Trophoblast cell (in vitro differentiated cells and primary cell): ENCODE results near the gene STAT2.

Experiments
- DNase-seq, 2 donors: peaks; one replicate each; pipeline ENCODE4 v3.0.0-alpha.2; 2016
- H2AFZ ChIP-seq: 2 replicates; pipeline ENCODE4 v1.6.1; 2013; ENCODE audit warnings: low read length, moderate library complexity, mild to moderate bottlenecking; ENCODE audit not compliant: insufficient read depth, poor library complexity
- H2AK5ac ChIP-seq: 2 replicates; pipeline ENCODE4 v1.6.1; 2013; ENCODE audit warnings: mild to moderate bottlenecking, low read length
- H2BK120ac ChIP-seq: 2 replicates; pipeline ENCODE4 v1.6.1; 2013; ENCODE audit warnings: low read length, mild to moderate bottlenecking, moderate library complexity; ENCODE audit not compliant: insufficient read depth, poor library complexity
- H2BK12ac ChIP-seq: 2 replicates; pipeline ENCODE4 v1.6.1; 2013; ENCODE audit warnings: mild to moderate bottlenecking, low read length, moderate library complexity
- H2BK5ac ChIP-seq: 2 replicates; pipeline ENCODE4 v1.6.1; 2013; ENCODE audit warnings: low read length, low read depth, moderate library complexity, mild to moderate bottlenecking; ENCODE audit not compliant: poor library complexity
- H3K14ac ChIP-seq: 2 replicates; pipeline ENCODE4 v1.6.1; 2013; ENCODE audit warnings: mild to moderate bottlenecking, low read length
- H3K18ac ChIP-seq: 2 replicates; pipeline ENCODE4 v1.6.1; 2013; ENCODE audit warnings: mild to moderate bottlenecking, low read length
- H3K23ac ChIP-seq: 2 replicates; pipeline ENCODE4 v1.6.1; 2013; ENCODE audit warnings: low read length
- H3K27ac ChIP-seq: 2 replicates; pipeline ENCODE4 v1.5.1; 2013; ENCODE audit warnings: low read depth, mild to moderate bottlenecking, inconsistent platforms, low read length, moderate library complexity
- H3K27me3 ChIP-seq: 2 replicates; pipeline ENCODE4 v1.6.1; 2013; ENCODE audit warnings: inconsistent platforms, mild to moderate bottlenecking, low read length, moderate library complexity; ENCODE audit not compliant: insufficient read depth
- H3K36me3 ChIP-seq, 2 experiments: 1 replicate in 1 of 2; 2 replicates in 1 of 2; pipeline ENCODE4 v1.6.1; 2013; ENCODE audit warnings: low read length in 2 of 2, mild to moderate bottlenecking in 2 of 2, moderate library complexity in 1 of 2; ENCODE audit not compliant: insufficient read depth in 2 of 2, control insufficient read depth in 1 of 2
- H3K4ac ChIP-seq: 2 replicates; pipeline ENCODE4 v1.6.1; 2013; ENCODE audit warnings: low read depth, mild to moderate bottlenecking, low read length, moderate library complexity
- H3K4me1 ChIP-seq, 2 experiments: 1 replicate in 1 of 2; 2 replicates in 1 of 2; pipeline ENCODE4 v1.6.1; 2013; ENCODE audit warnings: low read length in 2 of 2, mild to moderate bottlenecking in 2 of 2, moderate library complexity in 1 of 2; ENCODE audit not compliant: insufficient read depth in 2 of 2, control insufficient read depth in 1 of 2
- H3K4me2 ChIP-seq: 2 replicates; pipeline ENCODE4 v1.6.1; 2013; ENCODE audit warnings: inconsistent platforms, mild to moderate bottlenecking, low read length, moderate library complexity
- H3K4me3 ChIP-seq: 2 replicates; pipeline ENCODE4 v1.5.1; 2013; ENCODE audit warnings: mild to moderate bottlenecking, low read depth, low read length, inconsistent platforms
- H3K79me1 ChIP-seq: one replicate; pipeline ENCODE4 v1.6.1; 2013; ENCODE audit warnings: low read length
- H3K79me2 ChIP-seq: 2 replicates; pipeline ENCODE4 v1.6.1; 2013; ENCODE audit warnings: low read length, mild to moderate bottlenecking; ENCODE audit not compliant: control insufficient read depth, insufficient read depth, poor library complexity
- H3K9ac ChIP-seq: 2 replicates; pipeline ENCODE4 v1.6.1; 2013; ENCODE audit warnings: mild to moderate bottlenecking, low read length
- H3K9me3 ChIP-seq: 2 replicates; pipeline ENCODE4 v1.6.1; 2013; ENCODE audit warnings: low read depth, mild to moderate bottlenecking, control low read depth, inconsistent platforms, low read length; ENCODE audit not compliant: insufficient read depth
- H4K12ac ChIP-seq: 2 replicates; pipeline ENCODE4 v1.6.1; 2013; ENCODE audit warnings: low read depth, mild to moderate bottlenecking, low read length, moderate library complexity
- H4K8ac ChIP-seq: 2 replicates; pipeline ENCODE4 v1.6.1; 2013; ENCODE audit warnings: low read depth, mild to moderate bottlenecking, low read length, moderate library complexity
- H4K91ac ChIP-seq: one replicate; pipeline ENCODE4 v1.6.1; 2013; ENCODE audit warnings: low read depth, mild to moderate bottlenecking, low read length, moderate library complexity
- WGBS: extraction: QIAGEN DNeasy Blood & Tissue Kit; methylation state at CpG from one replicate; pipeline ENCODE4 v1.1.7; 2013; ENCODE audit warnings: missing lambda C conversion rate; ENCODE audit not compliant: insufficient read length, insufficient coverage; ENCODE audit errors: extremely low coverage; 5-methylcytosine and 5-hydroxymethylcytosine counted together

Gene STAT2

DNA sequence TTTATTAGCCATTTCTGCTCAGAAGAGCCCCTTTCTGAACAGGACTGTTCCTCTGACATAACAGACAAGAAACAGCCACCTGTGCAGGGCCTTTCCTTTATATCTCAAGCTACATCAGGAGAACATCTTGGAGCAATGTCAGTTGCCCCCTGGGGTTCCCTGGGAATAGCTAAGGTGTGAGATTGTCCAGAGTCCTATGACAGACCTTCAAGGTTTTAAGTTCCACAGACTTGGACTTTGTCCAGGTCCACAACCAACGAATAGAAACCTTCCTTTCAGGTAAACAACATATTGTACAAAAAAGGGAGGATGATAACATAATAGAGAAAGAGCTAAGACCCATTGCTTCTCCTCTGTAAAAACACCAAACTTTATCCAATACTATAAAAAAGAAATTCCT, 18.3 kb downstream of the STAT2 start:
- DNase-seq: no peak
- H4K8ac ChIP-seq: no peak overlapping the region
- no peak overlapping the region for H3K9ac ChIP-seq
- H4K91ac ChIP-seq: no peak overlapping the region
- peaks cover 2 to 5% of the 10 kb centered on the region in 2 experiments for H3K4me1 ChIP-seq
- H3K36me3 ChIP-seq: peaks cover 13 to 32% of the 10 kb centered on the region in 2 experiments
- H3K79me2 ChIP-seq: no peaks in the 10 kb centered on the region
- H2BK120ac ChIP-seq: no peak overlapping the region
- H3K9me3 ChIP-seq: no peaks in the 10 kb centered on the region
- H3K14ac ChIP-seq: no peak overlapping the region
- no peaks in the 10 kb centered on the region for H3K27me3 ChIP-seq
- no CpG with 5 or more reads among the region's 1 CpG for WGBS
- H3K4ac ChIP-seq: no peak overlapping the region
- no peak overlapping the region for H2BK5ac ChIP-seq
- H4K12ac ChIP-seq: no peak overlapping the region
- no peak overlapping the region for H2BK12ac ChIP-seq
- H2AFZ ChIP-seq: no peak overlapping the region
- H3K18ac ChIP-seq: no peak overlapping the region
- H2AK5ac ChIP-seq: no peak overlapping the region
- H3K4me3 ChIP-seq: no peak overlapping the region
- no peak overlapping the region for H3K4me2 ChIP-seq
- no peaks in the 10 kb centered on the region for H3K79me1 ChIP-seq
- no peak overlapping the region for H3K23ac ChIP-seq
- peak overlapping the region; percentile 3 for H3K27ac ChIP-seq

DNA sequence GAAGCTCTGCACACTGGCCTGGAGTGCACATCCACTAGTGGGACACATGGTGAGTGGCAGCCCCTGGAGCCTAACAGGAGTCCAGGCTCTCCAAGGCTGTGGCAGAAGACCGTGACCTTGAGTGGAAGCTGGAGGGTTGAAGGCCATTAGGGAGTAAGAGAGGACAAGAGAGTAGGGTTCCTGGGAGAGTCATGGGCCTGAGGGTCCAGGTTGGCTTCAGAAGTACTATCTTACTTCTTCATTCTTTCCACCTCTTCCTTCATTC, 20.8 kb downstream of the STAT2 start:
- no peaks in the 10 kb centered on the region for H3K79me2 ChIP-seq
- no peaks in the 10 kb centered on the region for H3K27me3 ChIP-seq
- H3K4me2 ChIP-seq: no peak overlapping the region
- H2BK120ac ChIP-seq: no peak overlapping the region
- H3K23ac ChIP-seq: no peak overlapping the region
- no peak overlapping the region for H4K8ac ChIP-seq
- no peak overlapping the region for H3K27ac ChIP-seq
- H3K9ac ChIP-seq: no peak overlapping the region
- no peak overlapping the region for H3K4ac ChIP-seq
- no peak overlapping the region for H4K91ac ChIP-seq
- no peak overlapping the region for H3K4me3 ChIP-seq
- H3K18ac ChIP-seq: no peak overlapping the region
- H3K4me1 ChIP-seq: peaks cover 2 to 5% of the 10 kb centered on the region in 2 experiments
- no peak overlapping the region for H3K14ac ChIP-seq
- H2BK12ac ChIP-seq: no peak overlapping the region
- H3K36me3 ChIP-seq: peaks cover 7 to 16% of the 10 kb centered on the region in 2 experiments
- WGBS: no CpG with 5 or more reads among the region's 1 CpG
- no peak overlapping the region for H2AFZ ChIP-seq
- no peaks in the 10 kb centered on the region for H3K79me1 ChIP-seq
- no peak overlapping the region for H2BK5ac ChIP-seq
- H2AK5ac ChIP-seq: no peak overlapping the region
- no peak for DNase-seq
- H4K12ac ChIP-seq: no peak overlapping the region
- no peaks in the 10 kb centered on the region for H3K9me3 ChIP-seq

- no CpG with 5 or more reads among the region's 9 CpGs for WGBS
- no peak within 1 kb of the TSS for H3K4me3 ChIP-seq
- no peak within 1 kb of the TSS for H3K23ac ChIP-seq
These were observed 21.4 kb downstream of the STAT2 start, which contains the start of gene IL23A for GRCh38 chr12:56338308-56339157. IL23A (plus strand) TSS chr12:56338884; CDS start chr12:56339045, 161 bp downstream.

DNA sequence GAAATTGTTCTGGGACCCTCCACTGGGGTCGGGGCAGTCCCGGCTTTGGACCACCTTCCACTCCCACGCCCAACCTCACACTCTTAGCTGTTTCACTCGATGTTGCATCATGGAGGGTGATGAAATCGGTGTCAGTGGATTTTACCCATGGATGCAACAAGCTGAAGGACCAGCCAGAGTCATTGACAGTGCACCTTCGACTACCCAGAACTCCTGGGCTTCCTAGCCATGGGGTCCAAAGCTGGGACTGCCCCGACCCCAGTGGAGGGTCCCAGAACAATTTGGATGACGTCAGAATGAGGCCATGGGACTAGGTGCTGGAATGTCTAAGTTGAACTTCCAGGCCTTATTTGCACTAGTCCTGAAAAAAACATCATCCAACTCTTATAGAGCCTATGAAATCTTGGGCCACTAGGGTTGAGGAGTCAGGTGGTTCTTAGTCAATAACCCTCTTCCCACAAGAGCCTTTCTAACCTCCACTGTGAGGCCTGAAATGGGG, 22.1 kb downstream of the STAT2 start:
- H3K23ac ChIP-seq: no peak overlapping the region
- no peaks in the 10 kb centered on the region for H3K27me3 ChIP-seq
- H2BK5ac ChIP-seq: no peak overlapping the region
- no peak overlapping the region for H2AK5ac ChIP-seq
- H3K4ac ChIP-seq: no peak overlapping the region
- no peak overlapping the region for H3K18ac ChIP-seq
- H4K91ac ChIP-seq: no peak overlapping the region
- H3K4me1 ChIP-seq: peaks cover 9 to 12% of the 10 kb centered on the region in 2 experiments
- peaks cover 8% of the 10 kb centered on the region for H3K79me1 ChIP-seq
- no peak overlapping the region for H2BK12ac ChIP-seq
- H3K4me3 ChIP-seq: no peak overlapping the region
- no peak overlapping the region for H3K9ac ChIP-seq
- peak in 1 of 2 donors; percentile 23 for DNase-seq
- H4K8ac ChIP-seq: no peak overlapping the region
- no peak overlapping the region for H2AFZ ChIP-seq
- H3K79me2 ChIP-seq: peaks cover 2% of the 10 kb centered on the region
- no peak overlapping the region for H3K4me2 ChIP-seq
- H3K27ac ChIP-seq: no peak overlapping the region
- no peaks in the 10 kb centered on the region for H3K9me3 ChIP-seq
- H3K36me3 ChIP-seq: peaks cover 0 to 3% of the 10 kb centered on the region in 2 experiments
- H4K12ac ChIP-seq: no peak overlapping the region
- H3K14ac ChIP-seq: no peak overlapping the region
- H2BK120ac ChIP-seq: no peak overlapping the region
- no CpG with 5 or more reads among the region's 8 CpGs for WGBS

More at GRCh38 chr12:56338308-56339157, 21.4 kb downstream of the STAT2 start, which contains the start of gene IL23A:
- Histone ChIP-seq H3K36me3 (peaks cover 3 to 11% of the 10 kb centered on the region in 2 experiments), H3K79me1 (peaks cover 2% of the 10 kb centered on the region), H2AK5ac (no peak within 1 kb of the TSS), H3K4ac (no peak within 1 kb of the TSS), H2BK12ac (no peak within 1 kb of the TSS), H4K12ac (no peak within 1 kb of the TSS), H3K79me2 (no peaks in the 10 kb centered on the region), H3K27ac (no peak within 1 kb of the TSS), H3K4me1 (peaks cover 2 to 5% of the 10 kb centered on the region in 2 experiments), H3K27me3 (no peaks in the 10 kb centered on the region), H4K8ac (no peak within 1 kb of the TSS), H3K4me2 (no peak within 1 kb of the TSS), H3K9ac (no peak within 1 kb of the TSS), H3K18ac (no peak within 1 kb of the TSS), H3K14ac (no peak within 1 kb of the TSS), H4K91ac (no peak within 1 kb of the TSS), H2BK5ac (no peak within 1 kb of the TSS), H2AFZ (no peak within 1 kb of the TSS), H2BK120ac (no peak within 1 kb of the TSS), H3K9me3 (no peaks in the 10 kb centered on the region)
- DNase-seq: peak; percentile 37 to 49
